Measurements from ENCODE around the gene NME7.
"Not testable (repeated sequence)": the region's sequence is repeated elsewhere in the genome, so short reads cannot be mapped to it uniquely, and the experiment has no call there.

Gene NME7

DNA sequence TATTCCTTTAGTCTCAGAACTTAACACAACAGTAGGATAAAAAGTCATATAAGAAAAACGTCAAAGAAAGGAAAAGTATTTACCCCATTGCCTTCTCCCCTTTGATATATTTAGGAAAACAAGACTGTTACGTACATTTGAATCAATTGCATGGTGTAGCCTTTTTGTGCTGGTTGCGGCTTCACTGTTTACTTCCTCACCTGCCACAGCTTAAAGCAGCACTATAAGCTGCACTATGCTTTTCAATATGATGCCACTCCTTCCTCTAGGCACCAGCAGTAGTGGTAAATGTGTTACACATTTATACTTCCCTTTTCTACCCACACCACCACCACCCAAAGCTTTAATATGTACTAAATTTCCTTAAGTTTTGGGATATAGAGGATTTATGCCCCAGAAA, 150.0 kb downstream of the NME7 start:
- no peak for DNase-seq (ENCODE audit: low read depth)

DNA sequence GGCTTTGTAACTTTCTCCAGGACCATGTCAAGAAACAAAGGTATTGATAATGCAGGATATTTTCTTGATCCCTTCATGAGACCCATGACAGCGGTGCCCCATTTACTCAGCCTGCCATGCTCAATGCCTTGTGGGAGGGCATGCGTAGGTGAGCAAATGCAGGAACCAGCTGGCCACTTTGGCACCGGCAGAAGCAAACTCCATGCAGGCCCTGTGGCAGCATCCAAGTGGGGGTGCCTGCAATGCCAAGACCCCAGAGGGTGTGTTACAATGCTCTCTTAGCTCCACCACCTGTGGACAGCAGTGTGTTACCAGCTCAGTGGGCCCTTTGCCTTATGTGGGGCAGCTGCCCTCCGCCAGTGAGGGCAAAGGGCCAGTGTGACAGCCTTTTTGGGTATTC, 153.0 kb downstream of the NME7 start:
- no peak for DNase-seq (ENCODE audit: low read depth)

DNA sequence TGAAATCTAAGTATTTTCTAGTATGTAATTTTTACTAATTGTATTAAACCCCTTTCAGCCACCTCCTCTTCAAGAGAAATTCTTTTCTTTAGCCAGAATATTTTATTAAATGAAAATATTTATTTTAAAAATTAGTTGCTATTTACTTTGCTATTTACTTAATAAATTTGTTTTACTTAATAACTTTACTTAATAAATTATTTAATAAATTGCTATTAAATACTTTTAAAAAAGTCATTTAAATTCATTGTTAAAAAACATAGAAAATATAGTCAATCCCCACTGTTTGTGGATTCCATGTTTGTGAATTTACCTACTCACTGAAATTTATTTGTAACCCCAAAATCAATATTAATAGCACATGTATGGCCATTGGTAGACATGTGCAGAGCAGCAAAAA, 155.5 kb downstream of the NME7 start:
- no peak for DNase-seq (ENCODE audit: low read depth)

DNA sequence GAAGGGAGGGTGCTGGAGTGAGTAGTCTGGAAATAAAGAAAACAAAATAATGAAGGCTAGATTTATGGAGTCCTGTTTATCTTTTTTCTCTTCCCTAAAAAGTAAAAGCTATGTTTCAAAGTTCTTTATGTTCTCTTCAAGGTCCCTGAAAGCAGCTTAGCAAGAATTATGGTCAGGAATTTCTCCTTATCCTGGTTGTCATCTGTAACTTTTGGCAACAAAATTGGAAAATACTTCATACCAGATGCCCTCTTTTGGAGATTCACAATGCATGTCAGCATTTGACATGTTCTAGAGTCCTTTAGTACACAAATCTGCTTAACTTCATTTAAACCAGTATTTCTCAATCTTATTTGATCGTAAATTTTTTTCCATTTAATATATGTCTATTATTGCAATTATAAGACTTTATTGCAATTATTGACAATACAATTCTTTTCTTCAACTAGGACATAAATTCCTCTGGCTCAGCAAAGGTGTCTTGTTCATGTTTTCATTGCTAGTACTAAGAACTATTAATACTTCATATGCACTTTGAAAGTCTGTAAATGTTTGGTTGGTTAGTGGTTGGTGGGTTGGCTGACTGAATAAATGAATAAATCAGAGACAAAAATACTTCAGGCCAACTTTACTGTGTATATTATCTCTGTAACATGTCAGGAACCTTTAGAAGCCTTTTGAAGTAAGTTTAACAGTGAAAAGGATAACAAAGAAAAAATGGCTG, 159.6 kb downstream of the NME7 start:
- no peak for DNase-seq (ENCODE audit: low read depth)

DNA sequence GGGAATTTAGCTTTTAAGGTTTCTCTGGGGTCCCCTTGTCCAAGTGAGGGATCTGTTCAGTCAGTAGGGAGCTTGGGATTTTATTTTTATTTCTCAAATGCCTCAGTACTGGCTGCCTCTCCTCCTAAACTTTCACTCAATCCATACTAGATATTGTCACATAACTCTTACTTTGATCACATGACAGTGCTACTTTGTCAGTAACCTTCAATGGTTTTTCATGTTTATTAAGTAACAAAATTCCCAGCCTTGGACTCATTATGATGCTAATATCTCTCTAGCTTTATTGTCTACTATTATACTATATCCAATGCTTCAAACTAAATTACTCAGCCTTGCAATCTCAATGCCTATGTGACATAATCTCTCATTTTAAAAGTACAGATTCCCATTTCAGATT, 163.4 kb downstream of the NME7 start:
- no peak for DNase-seq (ENCODE audit: low read depth)

DNA sequence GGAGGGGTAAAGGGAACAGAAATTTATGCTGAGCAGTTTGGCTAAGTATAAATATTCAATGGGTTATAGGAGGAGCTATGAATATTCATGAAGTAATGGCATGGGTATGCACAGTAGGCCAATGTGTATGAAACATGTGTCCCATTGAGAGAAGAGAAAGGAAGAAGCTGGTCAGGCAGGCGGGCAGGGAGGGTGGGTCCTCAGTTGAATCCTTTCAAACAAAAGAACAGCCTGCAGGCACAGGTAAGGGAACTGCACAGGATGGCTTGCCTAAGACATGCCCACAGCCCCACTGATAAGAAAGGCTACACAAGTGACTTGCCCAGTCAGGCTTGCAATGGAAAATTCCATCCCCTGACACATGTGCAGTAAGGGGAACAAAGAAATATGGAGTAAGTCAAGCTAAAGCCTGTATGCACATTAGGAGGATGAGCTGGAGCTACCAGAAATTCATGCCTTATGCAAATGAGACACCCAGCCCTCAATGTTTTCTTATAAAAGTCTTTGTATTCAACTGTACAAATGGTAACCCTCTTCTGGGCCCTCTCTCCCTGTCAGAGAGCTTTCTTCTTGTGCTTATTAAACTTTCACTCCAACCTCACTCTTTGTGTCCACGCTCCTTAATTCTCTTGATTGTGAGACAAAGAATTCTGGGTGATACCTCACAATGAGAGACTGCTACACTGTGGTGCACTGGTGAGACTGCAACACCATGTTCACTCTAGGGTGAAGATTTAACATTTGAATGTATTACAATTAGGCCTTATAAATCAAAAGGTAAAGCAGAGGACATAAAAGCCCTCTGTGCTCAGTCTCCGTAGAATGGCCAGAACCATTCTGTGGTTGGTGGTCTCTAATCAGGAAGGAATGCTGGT, 164.6 kb downstream of the NME7 start:
- no peak for DNase-seq (ENCODE audit: low read depth)

DNA sequence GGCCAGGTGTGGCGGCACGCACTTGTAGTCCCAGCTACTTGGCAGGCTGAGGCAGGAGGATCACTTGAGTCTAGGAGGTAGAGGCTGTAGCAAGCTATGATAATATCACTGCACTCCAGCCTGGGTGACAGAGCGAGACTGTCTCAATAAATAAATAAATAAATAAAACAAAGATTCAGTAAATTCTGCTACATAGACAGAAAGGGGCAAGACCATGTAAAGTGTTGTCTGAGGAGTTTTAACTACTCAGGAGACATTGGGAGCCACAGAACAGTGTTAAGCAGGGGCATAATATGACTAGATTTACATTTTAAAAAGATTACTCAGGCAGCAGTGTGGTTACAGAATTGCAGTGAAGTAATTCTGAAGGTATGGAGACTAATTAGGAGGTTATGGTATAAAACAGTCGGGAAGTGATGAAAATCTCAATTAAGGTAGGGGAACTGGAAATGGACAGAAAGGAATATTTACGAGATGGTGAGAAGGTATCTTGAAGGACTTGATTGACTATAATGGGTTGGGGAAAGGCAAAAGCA, 166.4 kb downstream of the NME7 start:
- no peak for DNase-seq (ENCODE audit: low read depth)

DNA sequence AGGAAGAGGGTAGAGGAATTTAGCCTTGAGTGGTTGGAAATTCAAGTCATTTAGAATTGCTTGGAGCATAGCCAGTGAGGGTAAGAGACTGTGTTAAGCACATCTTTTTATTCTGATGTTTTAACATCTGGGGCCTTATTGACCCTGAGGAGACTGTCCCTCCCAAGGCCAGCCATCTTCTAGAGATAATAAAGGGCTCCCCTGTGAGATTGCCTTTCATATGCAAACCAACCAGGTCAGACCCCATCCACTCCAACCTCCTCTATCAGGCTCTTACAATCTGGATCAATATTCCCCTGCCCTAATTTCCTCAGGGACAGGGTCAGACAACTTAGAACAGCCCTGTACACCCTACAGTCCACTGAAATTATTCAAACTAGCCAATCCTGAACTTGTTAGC, 167.3 kb downstream of the NME7 start:
- no peak for DNase-seq (ENCODE audit: low read depth)

DNA sequence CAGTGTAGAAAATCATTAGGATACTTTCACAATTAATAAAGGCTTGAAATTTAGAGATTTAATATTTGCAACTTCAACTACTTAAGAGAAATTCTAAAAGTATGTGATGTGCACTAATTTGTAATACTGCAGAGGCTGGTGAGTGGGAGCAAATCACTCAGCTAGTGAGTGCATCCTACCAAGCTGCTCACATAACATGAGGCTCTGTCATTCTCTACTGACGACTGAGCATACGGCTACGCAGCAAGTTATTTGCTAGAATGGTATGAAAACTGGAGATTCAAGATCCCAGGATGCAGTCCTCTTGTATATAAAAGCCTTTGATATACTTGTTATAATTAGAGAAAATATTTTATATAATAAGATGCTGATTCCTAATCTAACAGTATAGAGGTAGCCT, 171.0 kb downstream of the NME7 start:
- DNase-seq (ENCODE audit: low read depth): no peak

DNA sequence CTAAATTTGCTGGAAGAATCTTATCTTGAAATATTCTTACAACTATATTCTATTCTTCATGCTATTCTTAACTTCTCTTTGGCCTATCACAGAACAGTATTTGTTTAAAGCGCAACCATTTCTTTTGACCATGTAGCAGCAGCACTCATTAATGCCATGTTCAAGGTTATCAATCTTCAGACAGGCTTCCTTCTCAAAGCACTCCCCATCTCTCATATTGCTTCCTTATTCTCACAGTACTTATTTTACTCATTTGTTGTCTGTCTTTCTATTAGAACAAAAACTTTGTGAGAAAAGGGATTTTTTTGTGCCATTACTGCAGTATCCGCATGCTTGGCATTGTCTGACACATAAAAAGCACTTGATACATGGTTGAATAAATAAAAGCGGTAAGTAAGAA, 171.4 kb downstream of the NME7 start:
- no peak for DNase-seq (ENCODE audit: low read depth)

DNA sequence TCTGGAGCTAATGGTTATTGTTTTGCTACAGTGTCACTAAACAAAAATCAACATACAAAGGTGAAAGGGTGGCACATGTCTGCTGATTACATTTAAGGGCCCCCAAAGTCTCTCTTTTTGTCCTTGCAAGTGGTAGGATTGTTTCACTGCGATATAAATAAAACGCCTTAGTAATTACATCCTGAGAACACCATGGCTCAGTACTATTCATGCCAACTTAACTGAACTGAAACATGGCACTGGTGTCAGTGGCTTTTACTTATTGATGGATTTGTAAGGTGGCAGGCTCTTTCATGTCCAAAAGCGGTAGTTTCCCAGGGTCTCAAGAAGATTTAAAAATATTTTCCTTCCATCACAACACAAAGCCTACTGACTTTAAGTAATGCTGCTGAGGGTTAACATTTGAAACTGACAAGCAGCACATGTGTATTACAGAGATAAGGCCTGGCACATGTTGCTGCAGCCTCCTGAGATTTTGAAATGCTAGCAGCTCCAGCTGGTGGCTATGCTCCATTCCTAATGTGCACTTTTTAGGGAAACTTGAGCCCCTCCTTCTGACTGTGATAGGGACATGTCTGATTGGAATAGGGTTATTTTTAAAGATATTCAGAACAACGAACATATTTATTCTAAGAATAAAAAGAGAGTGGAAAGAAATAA, 174.3 kb downstream of the NME7 start:
- DNase-seq (ENCODE audit: low read depth): no peak

DNA sequence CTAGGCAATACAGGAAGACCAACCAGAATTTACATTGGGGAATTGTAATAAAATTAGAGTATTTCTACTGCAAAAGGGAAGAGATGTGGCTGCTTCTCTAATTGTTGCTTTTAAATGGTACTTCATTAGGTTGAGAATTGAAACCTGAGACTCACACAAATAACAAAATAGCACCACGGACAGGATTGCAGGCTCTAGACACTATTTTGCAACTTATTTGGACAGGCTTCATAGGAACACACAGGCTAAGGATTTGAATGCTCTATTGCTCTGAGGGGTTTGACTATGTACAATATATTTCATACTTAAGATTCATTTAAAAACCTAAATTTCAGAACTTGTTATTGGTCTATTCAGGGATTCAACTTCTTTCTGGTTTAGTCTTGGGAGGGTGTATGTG, 181.5 kb downstream of the NME7 start:
- DNase-seq (ENCODE audit: low read depth): no peak

DNA sequence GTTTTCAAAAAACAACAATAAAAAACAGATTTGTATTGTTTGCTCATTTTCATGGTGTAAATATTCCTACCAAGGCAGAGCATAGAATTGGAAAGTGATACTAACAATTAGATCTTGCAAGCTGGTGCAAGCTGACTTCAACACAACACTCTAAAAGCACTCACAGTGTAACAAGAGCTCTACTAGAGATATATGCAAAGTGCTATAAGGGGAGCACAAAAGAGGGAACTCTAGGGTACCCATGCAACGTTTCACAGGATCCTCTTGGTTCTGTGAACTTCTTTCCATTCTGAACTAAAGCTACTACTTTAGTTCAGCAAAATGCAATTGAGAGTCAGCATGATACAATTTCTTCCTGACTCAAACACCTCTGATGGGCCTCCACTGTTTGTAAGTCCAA, 182.8 kb downstream of the NME7 start:
- no peak for DNase-seq (ENCODE audit: low read depth)

DNA sequence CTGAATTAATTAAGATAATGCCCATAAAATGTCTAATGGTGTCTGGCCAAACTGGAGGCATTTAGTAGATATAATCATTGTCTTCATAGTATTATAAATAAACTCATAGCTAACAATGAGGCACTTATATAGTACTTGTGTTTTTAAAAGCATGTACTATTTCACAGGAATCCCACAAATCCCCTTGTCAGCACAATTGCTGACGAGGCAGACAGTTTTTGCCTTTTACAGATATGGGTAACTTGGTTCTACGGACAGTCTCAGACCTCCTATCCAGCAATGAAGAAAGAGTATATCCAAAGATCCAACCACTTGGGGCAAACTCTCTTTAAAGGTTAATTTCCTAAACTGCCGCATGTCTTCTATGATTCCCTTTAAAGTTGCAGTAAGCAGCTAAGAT, 187.4 kb downstream of the NME7 start:
- DNase-seq (ENCODE audit: low read depth): no peak

DNA sequence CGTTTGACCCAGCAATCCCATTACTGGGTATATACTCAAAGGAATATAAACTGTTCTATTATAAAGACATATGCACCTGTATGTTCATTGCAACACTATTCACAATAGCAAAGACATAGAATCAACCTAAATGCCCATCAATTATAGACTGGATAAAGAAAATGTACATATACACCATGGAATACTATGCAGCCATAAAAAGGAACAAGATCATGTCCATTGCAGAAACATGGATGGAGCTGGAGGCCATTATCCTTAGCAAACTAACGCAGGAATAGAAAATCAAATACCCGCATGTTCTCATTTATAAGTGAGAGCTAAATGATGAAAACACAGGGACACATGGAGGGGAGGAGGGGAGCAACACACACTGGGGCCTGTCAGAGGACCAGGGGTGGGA, 188.2 kb downstream of the NME7 start:
- DNase-seq (ENCODE audit: low read depth): not testable (repeated sequence)

DNA sequence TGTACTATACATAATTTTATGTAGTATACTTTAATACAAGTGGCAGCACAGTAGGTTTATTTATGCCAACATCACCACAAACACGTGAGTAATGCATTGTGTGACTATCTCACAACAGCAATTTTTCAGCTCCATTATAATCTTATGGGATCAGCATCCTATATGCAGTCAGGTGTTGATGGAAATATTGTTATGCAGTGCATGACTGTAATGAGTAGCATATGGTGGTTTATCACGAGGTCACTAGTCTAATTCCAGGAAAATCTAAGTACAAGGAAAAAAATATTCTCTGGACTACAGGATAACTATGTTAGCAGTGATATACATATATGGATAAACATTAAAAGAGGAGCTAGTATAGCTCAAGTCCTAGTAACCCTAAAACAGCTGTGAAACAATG, 192.1 kb downstream of the NME7 start:
- no peak for DNase-seq (ENCODE audit: low read depth)

DNA sequence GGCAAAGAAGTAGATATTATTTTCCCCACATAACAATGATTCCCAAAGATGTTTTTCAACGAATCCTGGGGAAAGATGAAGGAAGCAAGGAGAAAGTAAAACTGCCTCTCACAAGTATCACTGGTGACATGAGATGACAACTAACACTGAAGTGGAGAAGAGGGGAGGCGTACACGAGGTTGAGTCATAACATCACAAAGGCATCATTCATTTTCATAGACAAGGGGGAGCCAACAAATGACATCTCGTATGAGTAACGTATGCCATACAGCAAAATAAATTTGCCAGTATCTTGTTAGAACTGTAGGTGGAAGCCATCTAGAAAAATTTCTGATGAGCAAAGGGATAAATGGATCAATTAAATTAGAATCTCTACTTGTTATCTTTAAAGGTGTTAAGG, 204.5 kb downstream of the NME7 start:
- DNase-seq (ENCODE audit: low read depth): no peak

DNA sequence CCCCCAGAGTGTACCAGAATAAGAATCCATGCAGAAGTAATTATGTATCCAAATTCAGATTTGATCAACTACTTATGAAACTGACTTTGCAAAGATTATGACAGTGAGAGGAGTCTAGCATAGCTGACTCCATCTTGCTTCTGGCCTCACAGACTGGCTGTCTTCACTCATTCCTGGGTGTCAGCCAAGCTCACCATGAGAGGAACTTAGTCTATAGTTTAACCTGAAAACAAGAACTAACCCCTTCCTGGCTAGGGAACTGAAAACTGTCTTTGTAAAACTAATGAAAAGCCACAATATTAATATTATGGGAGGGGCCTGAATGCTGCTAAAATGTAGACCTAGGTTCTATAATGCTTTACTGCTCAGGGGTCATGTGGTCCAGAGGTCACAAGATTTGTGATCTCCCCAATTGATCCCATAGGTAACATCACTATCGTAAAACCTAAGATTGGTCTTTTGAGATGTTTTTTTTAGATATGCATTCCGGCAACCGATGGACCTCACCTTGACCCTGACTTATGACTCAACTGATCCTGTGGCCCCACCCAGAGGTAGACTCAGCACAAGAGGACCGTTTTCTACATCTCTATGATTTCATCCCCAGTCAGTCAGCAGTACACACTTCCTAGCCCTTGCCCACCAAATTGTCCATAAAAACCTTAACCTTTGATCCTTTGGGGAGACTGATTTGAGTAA, 206.0 kb downstream of the NME7 start:
- no peak for DNase-seq (ENCODE audit: low read depth)

DNA sequence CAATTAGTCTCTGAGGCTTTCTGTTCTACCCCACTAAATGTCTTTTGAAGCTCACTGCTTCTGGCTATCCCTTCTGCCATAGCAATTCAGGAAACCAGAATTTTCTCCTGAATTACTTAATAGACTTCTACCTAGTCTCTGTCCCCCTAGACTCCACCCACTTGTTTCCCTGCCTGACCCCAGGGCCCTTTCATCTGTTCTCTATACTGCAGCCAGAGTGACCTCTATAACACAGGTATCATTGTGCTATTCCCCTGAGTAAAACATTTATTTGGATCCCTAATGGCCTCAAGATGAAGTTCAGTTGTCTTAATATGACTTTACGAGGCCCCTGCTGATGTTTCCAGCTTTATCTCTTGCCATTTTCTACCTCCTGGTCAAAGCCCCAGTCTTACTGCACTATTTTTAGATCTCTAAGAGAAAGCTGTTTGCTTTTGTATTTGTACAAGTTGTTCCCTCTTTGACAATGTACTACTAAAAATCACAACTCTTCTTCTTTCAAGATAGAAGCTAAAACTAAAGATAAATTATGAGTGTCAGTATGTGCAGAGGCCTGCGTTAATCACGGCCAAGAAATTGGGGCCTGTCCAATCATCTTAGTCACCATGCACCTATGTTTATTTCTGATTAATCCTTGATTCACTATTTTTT, 206.6 kb downstream of the NME7 start:
- no peak for DNase-seq (ENCODE audit: low read depth)

DNA sequence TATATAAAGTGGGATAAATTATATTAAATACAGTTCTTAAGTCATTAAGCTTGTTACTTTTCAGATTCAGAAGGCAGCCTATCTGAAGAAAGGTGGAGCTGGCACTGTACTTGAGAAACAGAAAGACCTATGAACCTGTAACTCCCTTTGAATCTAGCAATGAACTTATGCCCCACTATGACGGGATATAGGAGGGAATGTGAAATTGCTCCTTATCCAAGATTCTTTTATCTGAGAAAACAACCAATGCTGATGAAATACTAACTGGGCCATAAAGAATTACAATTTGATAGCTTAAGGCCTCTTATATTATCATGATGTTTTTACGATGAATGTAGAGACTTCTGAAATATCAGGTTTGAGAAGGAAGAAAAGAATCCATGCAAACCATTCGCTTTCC, 211.0 kb downstream of the NME7 start:
- no peak for DNase-seq (ENCODE audit: low read depth)

DNA sequence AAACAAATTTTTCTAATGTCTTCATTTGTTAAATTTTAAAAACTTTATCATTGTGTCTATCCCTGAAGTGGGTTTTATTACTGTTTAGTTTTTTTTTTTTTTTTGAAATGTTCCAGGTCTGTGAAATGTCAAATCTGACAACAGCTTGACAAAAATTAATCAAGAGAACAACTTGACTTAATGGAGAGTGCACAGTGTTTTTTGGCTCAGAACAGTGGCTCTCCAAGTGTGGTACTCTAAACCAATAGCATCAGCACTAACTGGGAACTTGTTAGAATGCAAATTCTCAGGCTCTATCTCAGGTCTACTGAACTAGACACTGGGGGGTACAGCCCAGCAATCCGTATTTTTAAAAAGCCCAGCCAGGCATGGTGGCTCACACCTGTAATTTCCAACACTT, 211.9 kb downstream of the NME7 start:
- DNase-seq (ENCODE audit: low read depth): no peak

DNA sequence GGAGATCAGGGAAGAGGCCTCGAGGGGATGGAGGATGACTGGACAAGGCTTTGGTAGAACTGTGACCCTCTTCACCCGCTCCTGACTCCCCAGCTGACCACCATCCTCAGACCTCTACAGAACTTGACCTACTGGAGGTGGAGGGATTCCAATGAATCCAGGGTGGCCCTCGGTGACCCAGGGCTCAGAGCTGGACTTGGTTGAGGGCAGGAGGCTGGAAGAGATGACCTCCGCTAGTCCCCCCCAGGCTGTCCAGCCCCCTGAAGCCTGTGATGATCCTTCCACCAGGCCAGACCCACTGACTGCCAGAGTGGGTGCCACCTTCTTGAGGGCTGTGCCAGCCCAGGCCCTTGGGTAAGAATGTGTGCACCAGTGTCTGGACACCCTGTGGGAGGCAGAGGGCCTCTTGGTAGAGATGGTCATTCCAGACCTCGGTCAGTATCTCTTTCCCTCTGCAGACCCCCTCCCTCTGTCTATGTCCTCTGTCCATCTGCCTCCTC, 216.2 kb downstream of the NME7 start:
- DNase-seq (ENCODE audit: low read depth): no peak
